Activated T-cell treated with anti-CD3 and anti-CD28 coated beads, Interleukin-2, amount 50 U/mL, for 1 hour (primary cell): Measurements from ENCODE around the gene CSTPP1.

Source experiments
- DNase-seq: peaks from one replicate; pipeline ENCODE4 v3.0.0-alpha.2; 2020

CSTPP1 gene

GRCh38 chr11:47143322-47143721 is 206.8 kb downstream of the CSTPP1 start:
- no peak for DNase-seq

GRCh38 chr11:47144541-47144940 is 208.0 kb downstream of the CSTPP1 start:
- DNase-seq, result no peak

- no peak for DNase-seq
Measured at GRCh38 chr11:47147250-47147649, 210.7 kb downstream of the CSTPP1 start.

GRCh38 chr11:47147681-47148080 is 211.1 kb downstream of the CSTPP1 start:
- no peak for DNase-seq

- no peak for DNase-seq
Measured at GRCh38 chr11:47148270-47148669, 211.7 kb downstream of the CSTPP1 start.

- no peak for DNase-seq
Measured at GRCh38 chr11:47148903-47149531, 212.5 kb downstream of the CSTPP1 start.

GRCh38 chr11:47149782-47150181 is 213.2 kb downstream of the CSTPP1 start:
- no peak for DNase-seq

GRCh38 chr11:47152126-47152952 is 215.8 kb downstream of the CSTPP1 start:
- no peak for DNase-seq

GRCh38 chr11:47152953-47153950 is 216.7 kb downstream of the CSTPP1 start:
- peak; percentile 67 for DNase-seq

- no peak for DNase-seq
Measured at GRCh38 chr11:47154616-47155570, 218.3 kb downstream of the CSTPP1 start.

GRCh38 chr11:47155879-47156278 is 219.3 kb downstream of the CSTPP1 start:
- DNase-seq, result no peak

GRCh38 chr11:47156333-47156732 is 219.8 kb downstream of the CSTPP1 start:
- no peak for DNase-seq

- DNase-seq, result no peak
Measured at GRCh38 chr11:47156951-47157350, 220.4 kb downstream of the CSTPP1 start.

- DNase-seq, result no peak
Measured at GRCh38 chr11:47157805-47158204, 221.2 kb downstream of the CSTPP1 start.

- no peak for DNase-seq
Measured at GRCh38 chr11:47158242-47158641, 221.7 kb downstream of the CSTPP1 start.

GRCh38 chr11:47160753-47161133 is 224.2 kb downstream of the CSTPP1 start:
- DNase-seq, result no peak

GRCh38 chr11:47161134-47161854 is 224.7 kb downstream of the CSTPP1 start:
- DNase-seq, result peak; percentile 66

- DNase-seq, result no peak
Measured at GRCh38 chr11:47161890-47162289, 225.3 kb downstream of the CSTPP1 start.

- DNase-seq, result no peak
Measured at GRCh38 chr11:47162426-47162825, 225.9 kb downstream of the CSTPP1 start.

- DNase-seq, result no peak
Measured at GRCh38 chr11:47163193-47163592, 226.6 kb downstream of the CSTPP1 start.

GRCh38 chr11:47163898-47164297 is 227.3 kb downstream of the CSTPP1 start:
- no peak for DNase-seq
